Smooth muscle cell of the brain vasculature (primary cell): ENCODE measurements around the gene LRCH2.

Source experiments
- DNase-seq: peaks from one replicate; pipeline ENCODE4 v3.0.0-alpha.2; 2012; ENCODE audit warnings: low read depth, low spot score

LRCH2 gene

DNA sequence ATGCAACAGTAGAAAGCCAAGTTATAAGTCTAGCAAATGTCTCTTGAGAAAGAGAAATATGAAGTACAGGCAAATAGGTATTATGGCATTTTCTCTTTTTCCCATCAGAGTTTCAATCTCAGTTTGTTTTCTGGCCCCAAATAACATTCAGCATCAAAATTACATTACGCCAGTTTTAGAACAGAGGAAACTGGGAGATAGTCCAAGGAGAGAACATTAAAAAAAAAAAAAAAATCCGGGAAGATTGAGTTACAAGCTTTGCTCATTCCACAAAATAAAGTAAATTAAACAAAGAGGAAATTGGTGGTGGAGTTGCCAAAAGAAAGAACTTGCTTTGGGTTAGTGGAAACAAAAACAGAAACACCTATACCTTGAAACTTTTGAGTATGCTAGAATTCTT is 166.1 kb downstream of the LRCH2 start:
- no peak for DNase-seq

GRCh38 chrX:115065304-115065703 is 168.6 kb downstream of the LRCH2 start:
- no peak for DNase-seq
